Measurements from ENCODE around the gene PCDHA7. TPM values are rescaled to one million over a fixed set of nuclear protein-coding genes. Genes with fewer than 3 reads are reported as not detected.
"Not testable (repeated sequence)": the region's sequence is repeated elsewhere in the genome, so short reads cannot be mapped to it uniquely, and the experiment has no call there.

The PCDHA7 gene
- total RNA-seq, 6 experiments from 2014 or later = 0.07 to 0.12 TPM; not detected in 4

DNA sequence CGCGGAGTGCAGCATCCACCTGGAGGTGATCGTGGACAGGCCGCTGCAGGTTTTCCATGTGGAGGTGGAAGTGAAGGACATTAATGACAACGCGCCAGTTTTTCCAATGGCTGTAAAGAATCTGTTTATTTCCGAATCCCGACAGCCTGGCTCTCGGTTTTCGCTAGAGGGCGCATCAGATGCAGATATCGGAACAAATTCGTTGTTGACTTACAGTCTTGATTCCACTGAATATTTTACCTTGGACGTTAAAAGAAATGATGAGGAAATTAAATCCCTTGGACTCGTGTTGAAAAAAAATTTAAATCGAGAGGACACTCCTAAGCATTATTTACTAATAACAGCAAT is 32.6 kb upstream of the PCDHA7 start:
- H3K9me3 ChIP-seq = peaks cover 0 to 2% (median 0%) of the 10 kb centered on the region in 4 donors
- H3K4me1 ChIP-seq = no peaks in the 10 kb centered on the region
- ATAC-seq = no peak
- intact Hi-C loops (cut with DNase I) = no loop called here
- no peak overlapping the region for H3K27ac ChIP-seq
- WGBS (ENCODE audit: insufficient coverage, low coverage, low lambda C conversion rate, missing lambda C conversion rate) = 8% methylated on average over 12 of the region's 16 CpGs
- TF ChIP-seq POLR2A (IDR thresholded peaks at IDR 0.05) = no peak
- TF ChIP-seq, protein P1, sequence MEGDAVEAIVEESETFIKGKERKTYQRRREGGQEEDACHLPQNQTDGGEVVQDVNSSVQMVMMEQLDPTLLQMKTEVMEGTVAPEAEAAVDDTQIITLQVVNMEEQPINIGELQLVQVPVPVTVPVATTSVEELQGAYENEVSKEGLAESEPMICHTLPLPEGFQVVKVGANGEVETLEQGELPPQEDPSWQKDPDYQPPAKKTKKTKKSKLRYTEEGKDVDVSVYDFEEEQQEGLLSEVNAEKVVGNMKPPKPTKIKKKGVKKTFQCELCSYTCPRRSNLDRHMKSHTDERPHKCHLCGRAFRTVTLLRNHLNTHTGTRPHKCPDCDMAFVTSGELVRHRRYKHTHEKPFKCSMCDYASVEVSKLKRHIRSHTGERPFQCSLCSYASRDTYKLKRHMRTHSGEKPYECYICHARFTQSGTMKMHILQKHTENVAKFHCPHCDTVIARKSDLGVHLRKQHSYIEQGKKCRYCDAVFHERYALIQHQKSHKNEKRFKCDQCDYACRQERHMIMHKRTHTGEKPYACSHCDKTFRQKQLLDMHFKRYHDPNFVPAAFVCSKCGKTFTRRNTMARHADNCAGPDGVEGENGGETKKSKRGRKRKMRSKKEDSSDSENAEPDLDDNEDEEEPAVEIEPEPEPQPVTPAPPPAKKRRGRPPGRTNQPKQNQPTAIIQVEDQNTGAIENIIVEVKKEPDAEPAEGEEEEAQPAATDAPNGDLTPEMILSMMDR (IDR thresholded peaks at IDR 0.05) = peak in 1 of 4 donors; percentile 12
- H3K27me3 ChIP-seq = no peaks in the 10 kb centered on the region
- no peak overlapping the region for H3K4me3 ChIP-seq
- no peak for DNase-seq
- H3K36me3 ChIP-seq = no peaks in the 10 kb centered on the region

DNA sequence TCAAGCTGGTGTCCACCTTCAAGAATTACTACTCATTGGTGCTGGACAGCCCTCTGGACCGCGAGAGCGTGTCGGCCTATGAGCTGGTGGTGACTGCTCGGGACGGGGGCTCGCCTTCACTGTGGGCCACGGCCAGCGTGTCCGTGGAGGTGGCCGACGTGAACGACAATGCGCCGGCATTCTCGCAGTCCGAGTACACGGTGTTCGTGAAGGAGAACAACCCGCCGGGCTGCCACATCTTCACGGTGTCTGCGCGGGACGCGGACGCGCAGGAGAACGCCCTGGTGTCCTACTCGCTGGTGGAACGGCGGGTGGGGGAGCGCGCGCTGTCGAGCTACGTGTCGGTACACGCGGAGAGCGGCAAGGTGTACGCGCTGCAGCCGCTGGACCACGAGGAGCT is 31.7 kb upstream of the PCDHA7 start:
- 53% methylated on average over 13 of the region's 45 CpGs for WGBS (ENCODE audit: insufficient coverage, low coverage, low lambda C conversion rate, missing lambda C conversion rate)
- H3K27me3 ChIP-seq; H3K27ac ChIP-seq; H3K4me3 ChIP-seq; ATAC-seq; H3K4me1 ChIP-seq; intact Hi-C loops (cut with DNase I); H3K9me3 ChIP-seq; H3K36me3 ChIP-seq: not testable (repeated sequence)
- DNase-seq = peak in 1 of 3 donors; percentile 45

DNA sequence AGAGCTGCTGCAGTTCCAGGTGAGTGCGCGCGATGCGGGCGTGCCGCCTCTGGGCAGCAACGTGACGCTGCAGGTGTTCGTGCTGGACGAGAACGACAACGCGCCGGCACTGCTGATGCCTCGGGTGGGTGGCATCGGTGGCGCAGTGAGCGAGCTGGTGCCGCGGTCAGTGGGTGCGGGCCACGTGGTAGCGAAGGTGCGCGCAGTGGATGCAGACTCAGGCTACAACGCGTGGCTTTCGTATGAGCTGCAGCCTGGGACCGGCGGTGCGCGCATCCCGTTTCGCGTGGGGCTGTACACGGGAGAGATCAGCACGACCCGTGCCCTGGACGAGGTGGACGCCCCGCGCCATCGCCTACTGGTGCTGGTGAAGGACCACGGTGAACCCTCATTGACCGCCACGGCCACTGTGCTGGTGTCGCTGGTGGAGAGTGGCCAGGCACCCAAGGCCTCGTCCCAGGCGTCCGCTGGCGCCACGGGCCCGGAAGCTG is 31.2 kb upstream of the PCDHA7 start:
- H3K27me3 ChIP-seq = no peaks in the 10 kb centered on the region
- H3K36me3 ChIP-seq = no peaks in the 10 kb centered on the region
- ATAC-seq (peak in 1 of 4 donors; percentile 14), DNase-seq (peak in 1 of 3 donors; percentile 43)
- H3K27ac ChIP-seq = no peak overlapping the region
- intact Hi-C loops (cut with DNase I) = no loop called here
- TF ChIP-seq, protein P1 (IDR thresholded peaks at IDR 0.05) = no peak
- no peak for TF ChIP-seq POLR2A (IDR thresholded peaks at IDR 0.05)
- no peak overlapping the region for H3K4me3 ChIP-seq
- H3K9me3 ChIP-seq = peaks cover 0 to 2% (median 0%) of the 10 kb centered on the region in 4 donors
- no CpG with 5 or more reads among the region's 53 CpGs for WGBS (ENCODE audit: insufficient coverage, low coverage, low lambda C conversion rate, missing lambda C conversion rate)
- no peaks in the 10 kb centered on the region for H3K4me1 ChIP-seq

DNA sequence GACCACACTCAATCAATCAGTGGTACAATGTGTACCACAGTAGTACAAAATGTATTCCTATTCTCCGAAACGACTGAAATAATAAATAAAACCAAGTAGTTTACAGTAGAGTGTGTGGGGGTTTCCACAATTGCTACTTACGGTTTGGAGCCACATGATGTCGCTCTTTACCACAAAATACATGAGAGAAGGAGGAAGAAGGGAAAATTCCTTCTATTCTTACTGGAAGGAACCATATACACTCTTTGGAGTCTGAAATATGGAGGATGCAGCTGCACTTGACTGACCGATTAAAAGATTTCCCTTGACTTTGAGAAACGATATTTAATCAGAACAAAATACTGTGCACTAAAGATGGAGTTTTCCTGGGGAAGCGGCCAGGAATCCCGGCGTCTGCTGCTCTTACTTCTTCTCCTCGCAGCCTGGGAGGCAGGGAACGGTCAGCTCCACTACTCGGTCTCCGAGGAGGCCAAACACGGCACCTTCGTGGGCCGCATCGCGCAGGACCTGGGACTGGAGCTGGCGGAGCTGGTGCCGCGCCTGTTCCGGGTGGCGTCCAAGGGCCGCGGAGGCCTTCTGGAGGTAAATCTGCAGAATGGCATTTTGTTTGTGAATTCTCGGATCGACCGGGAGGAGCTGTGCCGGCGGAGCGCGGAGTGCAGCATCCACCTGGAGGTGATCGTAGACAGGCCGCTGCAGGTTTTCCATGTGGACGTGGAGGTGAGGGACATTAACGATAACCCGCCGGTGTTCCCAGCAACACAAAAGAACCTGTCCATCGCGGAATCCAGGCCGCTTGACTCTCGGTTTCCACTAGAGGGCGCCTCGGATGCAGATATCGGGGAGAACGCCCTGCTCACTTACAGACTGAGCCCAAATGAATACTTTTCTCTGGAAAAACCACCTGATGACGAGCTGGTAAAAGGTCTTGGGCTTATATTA is 27.0 kb upstream of the PCDHA7 start, which contains the start of gene PCDHA4:
PCDHA4 (plus strand) TSS at position 235 of the 942 bp plus-strand sequence.
- TF ChIP-seq POLR2A (IDR thresholded peaks at IDR 0.05) = no peak
- TF ChIP-seq, protein P1 (IDR thresholded peaks at IDR 0.05) = peak in 2 of 4 donors; percentile 7 to 15
- DNase-seq = no peak
- ATAC-seq = no peak

DNA sequence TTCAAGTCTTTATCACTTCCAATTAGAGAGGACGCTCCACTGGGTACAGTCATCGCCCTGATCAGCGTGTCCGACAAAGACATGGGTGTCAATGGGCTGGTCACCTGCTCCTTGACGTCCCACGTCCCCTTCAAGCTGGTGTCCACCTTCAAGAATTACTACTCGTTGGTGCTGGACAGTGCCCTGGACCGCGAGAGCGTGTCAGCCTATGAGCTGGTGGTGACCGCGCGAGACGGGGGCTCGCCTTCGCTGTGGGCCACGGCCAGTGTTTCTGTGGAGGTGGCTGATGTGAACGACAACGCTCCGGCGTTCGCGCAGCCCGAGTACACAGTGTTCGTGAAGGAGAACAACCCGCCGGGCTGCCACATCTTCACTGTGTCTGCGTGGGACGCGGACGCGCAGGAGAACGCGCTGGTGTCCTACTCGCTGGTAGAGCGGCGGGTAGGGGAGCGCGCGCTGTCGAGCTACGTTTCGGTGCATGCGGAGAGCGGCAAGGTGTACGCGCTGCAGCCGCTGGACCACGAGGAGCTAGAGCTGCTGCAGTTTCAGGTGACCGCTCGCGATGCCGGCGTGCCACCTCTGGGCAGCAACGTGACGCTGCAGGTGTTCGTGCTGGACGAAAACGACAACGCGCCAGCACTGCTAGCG is 25.7 kb upstream of the PCDHA7 start:
- H3K4me3 ChIP-seq; H3K27ac ChIP-seq; DNase-seq; ATAC-seq; intact Hi-C loops (cut with DNase I); H3K27me3 ChIP-seq; H3K4me1 ChIP-seq; H3K36me3 ChIP-seq: not testable (repeated sequence)
- H3K9me3 ChIP-seq = peaks cover 0 to 10% (median 0%) of the 10 kb centered on the region in 4 donors
- WGBS (ENCODE audit: insufficient coverage, low coverage, low lambda C conversion rate, missing lambda C conversion rate) = 57% methylated on average over 32 of the region's 62 CpGs

More for the DNA sequence above, 27.0 kb upstream of the PCDHA7 start, which contains the start of gene PCDHA4:
- no peak within 1 kb of the TSS for H3K27ac ChIP-seq
- H3K4me1 ChIP-seq = no peaks in the 10 kb centered on the region
- WGBS (ENCODE audit: insufficient coverage, low coverage, low lambda C conversion rate, missing lambda C conversion rate) = 16% methylated on average over 8 of the region's 47 CpGs
- intact Hi-C loops (cut with DNase I) = no loop called here
- H3K4me3 ChIP-seq = no peak within 1 kb of the TSS
- H3K9me3 ChIP-seq = peaks cover 0 to 10% (median 0%) of the 10 kb centered on the region in 4 donors
- no peaks in the 10 kb centered on the region for H3K36me3 ChIP-seq
- no peaks in the 10 kb centered on the region for H3K27me3 ChIP-seq

Data from right lobe of liver (tissue), 6 donors.